ENCODE measurements around the gene MAPK8.

GRCh38 chr10:48332166-48332870 lies 25.8 kb downstream of the MAPK8 start:
- TF ChIP-seq CTCF (IDR thresholded peaks at IDR 0.05; ENCODE audit: insufficient read depth, low read length): no peak
- TF ChIP-seq REST (IDR thresholded peaks at IDR 0.05; ENCODE audit: insufficient replicate concordance, low read depth): no peak
